Activated CD8-positive, alpha-beta T cell treated with anti-CD3 and anti-CD28 coated beads for 36 hours (primary cell): ENCODE results near the gene FANCC. TPM values are rescaled to one million over a fixed set of nuclear protein-coding genes. Genes with fewer than 3 reads are reported as not detected.

Experiments used
- ATAC-seq: fragments of 200-7000 bp; cut with Tn5 transposase; one replicate; pipeline ENCODE4 v1.10.0; 2021; ENCODE audit warnings: mild to moderate bottlenecking, moderate library complexity
- CTCF ChIA-PET: fragments of 350-600 bp; sonication (Branson Sonifier 250); formaldehyde crosslinking; loops from one replicate; lab custom pipeline; 2021; ENCODE audit warnings: antibody characterized with exemption; lab: Charles Lee
- POLR2A ChIA-PET: fragments of 350-600 bp; sonication (Branson Sonifier 250); formaldehyde crosslinking; loops from one replicate; lab custom pipeline; 2021; ENCODE audit warnings: antibody characterized with exemption; lab: Charles Lee
- DNase-seq: peaks from one replicate; pipeline ENCODE4 v3.0.0-alpha.2; 2020
- H3K27ac Mint-ChIP-seq: one replicate; pipeline ENCODE4 v1.8.0; 2021; ENCODE audit warnings: mild to moderate bottlenecking, mixed read lengths
- H3K27me3 Mint-ChIP-seq: one replicate; pipeline ENCODE4 v1.8.0; 2021; ENCODE audit warnings: mixed read lengths
- H3K36me3 Mint-ChIP-seq: one replicate; pipeline ENCODE4 v1.8.0; 2021; ENCODE audit warnings: low read depth, mixed read lengths
- H3K4me1 Mint-ChIP-seq: one replicate; pipeline ENCODE4 v1.8.0; 2021; ENCODE audit warnings: low read depth, mixed read lengths
- H3K4me3 Mint-ChIP-seq: one replicate; pipeline ENCODE4 v1.8.0; 2021; ENCODE audit warnings: mild to moderate bottlenecking, moderate library complexity, mixed read lengths
- H3K9me3 Mint-ChIP-seq: one replicate; pipeline ENCODE4 v1.8.0; 2021; ENCODE audit warnings: mixed read lengths
- CTCF ChIP-seq: fragments of 200-600 bp; IDR thresholded peaks from one replicate; pipeline ENCODE4 v1.8.0; 2022; ENCODE audit warnings: antibody characterized with exemption, mild to moderate bottlenecking
- intact Hi-C: fragments of 100-400 bp; cut with micrococcal nuclease; formaldehyde crosslinking; loops from one replicate; pipeline ENCODE4 v1.10.0; 2022
- total RNA-seq, 2 experiments: library from RNA; stranded (reverse); gene quantifications; one replicate each; pipeline ENCODE4 v1.2.3, GENCODE V29; 2021

The FANCC gene
- total RNA-seq, 2 experiments from 2014 or later = 11.5 to 12.4 TPM

- Mint-ChIP-seq H3K4me1 (no peaks in the 10 kb centered on the region), H3K36me3 (no peaks in the 10 kb centered on the region), H3K27ac (no peak overlapping the region), H3K27me3 (no peaks in the 10 kb centered on the region), H3K9me3 (no peaks in the 10 kb centered on the region), H3K4me3 (no peak overlapping the region)
- ATAC-seq = no peak
- CTCF ChIA-PET = interaction anchor here (1.5 to 3.1 kb wide), 3 partner anchors 9 to 458 kb away, joined by 3 to 18 read pairs (median 7); no protein-coding TSS in a partner anchor
- intact Hi-C loops = no loop called here
- TF ChIP-seq CTCF = no peak
- POLR2A ChIA-PET = no interaction called here
- no peak for DNase-seq
Measured at GRCh38 chr9:95138474-95138873, 179.0 kb downstream of the FANCC start.

GRCh38 chr9:95137587-95138145 lies 179.8 kb downstream of the FANCC start:
- Mint-ChIP-seq H3K36me3 (no peaks in the 10 kb centered on the region), H3K9me3 (no peaks in the 10 kb centered on the region), H3K4me1 (no peaks in the 10 kb centered on the region), H3K27me3 (no peaks in the 10 kb centered on the region), H3K4me3 (no peak overlapping the region), H3K27ac (no peak overlapping the region)
- DNase-seq = no peak
- TF ChIP-seq CTCF = no peak
- ChIA-PET CTCF (interaction anchor here (2.7 to 3.1 kb wide), 2 partner anchors 11 to 457 kb away, joined by 7 to 18 read pairs; no protein-coding TSS in a partner anchor), POLR2A (no interaction called here)
- no peak for ATAC-seq
- intact Hi-C loops = no loop called here

GRCh38 chr9:95135756-95136155 lies 181.8 kb downstream of the FANCC start:
- no peak for DNase-seq
- TF ChIP-seq CTCF = no peak
- no peak for ATAC-seq
- H3K9me3 Mint-ChIP-seq = no peaks in the 10 kb centered on the region
- CTCF ChIA-PET = no interaction called here
- H3K27ac Mint-ChIP-seq = no peak overlapping the region
- H3K4me1 Mint-ChIP-seq = no peaks in the 10 kb centered on the region
- H3K4me3 Mint-ChIP-seq = no peak overlapping the region
- H3K27me3 Mint-ChIP-seq = no peaks in the 10 kb centered on the region
- H3K36me3 Mint-ChIP-seq = no peaks in the 10 kb centered on the region
- POLR2A ChIA-PET = no interaction called here
- intact Hi-C loops = no loop called here

GRCh38 chr9:95134457-95134881 lies 183.0 kb downstream of the FANCC start:
- Mint-ChIP-seq H3K4me1 (no peaks in the 10 kb centered on the region), H3K27me3 (no peaks in the 10 kb centered on the region), H3K4me3 (no peak overlapping the region), H3K27ac (no peak overlapping the region), H3K36me3 (no peaks in the 10 kb centered on the region), H3K9me3 (no peaks in the 10 kb centered on the region)
- DNase-seq (no peak), ATAC-seq (no peak)
- no peak for TF ChIP-seq CTCF
- intact Hi-C loops = no loop called here
- CTCF ChIA-PET = interaction anchor here (1.3 kb wide), 1 partner anchor 453 kb away, joined by 5 read pairs; no protein-coding TSS in a partner anchor
- POLR2A ChIA-PET = no interaction called here

GRCh38 chr9:95133325-95133705 lies 184.2 kb downstream of the FANCC start:
- Mint-ChIP-seq H3K4me3 (no peak overlapping the region), H3K27ac (no peak overlapping the region), H3K4me1 (no peaks in the 10 kb centered on the region), H3K27me3 (no peaks in the 10 kb centered on the region), H3K9me3 (no peaks in the 10 kb centered on the region), H3K36me3 (no peaks in the 10 kb centered on the region)
- POLR2A ChIA-PET = no interaction called here
- TF ChIP-seq CTCF = no peak
- CTCF ChIA-PET = no interaction called here
- ATAC-seq (no peak), DNase-seq (no peak)
- intact Hi-C loops = no loop called here
